Activated naive CD4-positive, alpha-beta T cell treated with anti-CD3 and anti-CD28 coated beads, Interleukin-2, amount 10 ng/mL, durations not matched to agents 7 days and 5 days (primary cell): Measurements from ENCODE around the gene ARHGAP44.

Source experiments
- CTCF ChIA-PET: fragments of 350-600 bp; sonication (Branson Sonifier 250); formaldehyde crosslinking; loops from one replicate; lab custom pipeline; 2021; ENCODE audit warnings: antibody characterized with exemption; lab: Charles Lee
- DNase-seq: peaks from one replicate; pipeline ENCODE4 v3.0.0-alpha.2; 2020
- H3K27ac Mint-ChIP-seq: one replicate; pipeline ENCODE4 v1.8.0; 2021; ENCODE audit warnings: mild to moderate bottlenecking, moderate library complexity, mixed read lengths
- H3K27me3 Mint-ChIP-seq: one replicate; pipeline ENCODE4 v1.8.0; 2021; ENCODE audit warnings: mild to moderate bottlenecking, mixed read lengths
- H3K36me3 Mint-ChIP-seq: one replicate; pipeline ENCODE4 v1.8.0; 2021; ENCODE audit warnings: mixed read lengths
- H3K4me1 Mint-ChIP-seq: one replicate; pipeline ENCODE4 v1.8.0; 2021; ENCODE audit warnings: mixed read lengths
- H3K4me3 Mint-ChIP-seq: one replicate; pipeline ENCODE4 v1.8.0; 2021; ENCODE audit warnings: mild to moderate bottlenecking, moderate library complexity, mixed read lengths
- H3K9me3 Mint-ChIP-seq: one replicate; pipeline ENCODE4 v1.8.0; 2021; ENCODE audit warnings: mixed read lengths

The ARHGAP44 gene

DNA sequence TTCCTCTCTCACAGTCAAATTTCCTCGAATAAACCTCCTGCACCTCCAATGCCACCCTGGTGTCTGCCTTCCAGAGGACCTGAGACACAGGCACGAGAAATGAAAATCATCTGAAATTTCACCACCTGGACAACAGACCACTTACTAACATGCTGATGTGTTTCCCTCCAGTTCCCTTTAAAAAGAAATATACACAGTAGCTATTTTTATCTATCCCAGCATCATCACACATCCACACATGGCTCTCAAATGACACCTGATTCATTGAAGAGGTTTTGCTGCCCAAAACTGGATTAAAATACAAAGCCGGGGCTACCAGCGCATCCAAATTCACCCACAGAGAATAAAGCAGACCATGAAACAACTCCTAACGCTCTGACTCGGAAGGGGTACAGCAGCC lies 214.6 kb downstream of the ARHGAP44 start:
- CTCF ChIA-PET = interaction anchor here (1.0 to 4.1 kb wide), 3 partner anchors 9 to 34 kb away, joined by 3 to 22 read pairs (median 7); partner anchors contain the start of gene ELAC2
- no peaks in the 10 kb centered on the region for H3K4me1 Mint-ChIP-seq
- no peak for DNase-seq
- peaks cover 30% of the 10 kb centered on the region for H3K36me3 Mint-ChIP-seq
- H3K27me3 Mint-ChIP-seq = no peaks in the 10 kb centered on the region
- no peak overlapping the region for H3K27ac Mint-ChIP-seq
- no peak overlapping the region for H3K4me3 Mint-ChIP-seq
- no peaks in the 10 kb centered on the region for H3K9me3 Mint-ChIP-seq

DNA sequence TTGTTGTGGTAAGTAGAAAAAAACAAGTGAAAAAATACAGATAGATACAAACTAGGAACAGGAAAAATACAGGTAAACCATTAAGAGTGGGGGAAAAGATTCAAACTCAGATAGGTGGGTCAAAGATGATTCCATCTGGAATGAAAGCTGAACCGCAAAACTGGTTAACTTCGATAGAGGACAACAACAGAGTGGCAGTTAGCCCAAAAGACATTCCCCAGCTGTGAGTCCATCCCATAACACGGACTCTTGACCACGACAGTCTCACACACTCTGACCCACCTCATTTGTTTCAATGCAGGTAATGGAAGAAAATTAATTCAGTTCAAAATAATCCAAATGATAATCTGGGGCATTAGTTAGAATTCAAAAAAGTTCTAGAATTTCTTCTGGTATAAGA lies 215.0 kb downstream of the ARHGAP44 start:
- Mint-ChIP-seq H3K4me3 (no peak overlapping the region), H3K36me3 (peaks cover 28% of the 10 kb centered on the region), H3K27me3 (no peaks in the 10 kb centered on the region), H3K27ac (no peak overlapping the region), H3K9me3 (no peaks in the 10 kb centered on the region), H3K4me1 (no peaks in the 10 kb centered on the region)
- CTCF ChIA-PET = interaction anchor here (1.0 to 4.1 kb wide), 3 partner anchors 9 to 35 kb away, joined by 3 to 22 read pairs (median 7); partner anchors contain the start of gene ELAC2
- DNase-seq = no peak

GRCh38 chr17:13005530-13005929 lies 216.2 kb downstream of the ARHGAP44 start:
- Mint-ChIP-seq H3K36me3 (peaks cover 31% of the 10 kb centered on the region), H3K4me1 (no peaks in the 10 kb centered on the region), H3K4me3 (no peak overlapping the region), H3K27me3 (no peaks in the 10 kb centered on the region), H3K9me3 (no peaks in the 10 kb centered on the region), H3K27ac (no peak overlapping the region)
- CTCF ChIA-PET = interaction anchor here (1.2 kb wide), 1 partner anchor 26 kb away, joined by 3 read pairs; no protein-coding TSS in a partner anchor
- no peak for DNase-seq

- no peaks in the 10 kb centered on the region for H3K9me3 Mint-ChIP-seq
- H3K27me3 Mint-ChIP-seq = no peaks in the 10 kb centered on the region
- peaks cover 54% of the 10 kb centered on the region for H3K36me3 Mint-ChIP-seq
- H3K27ac Mint-ChIP-seq = no peak overlapping the region
- CTCF ChIA-PET = interaction anchor here (1.6 to 3.5 kb wide), 3 partner anchors 15 to 22 kb away, joined by 4 to 19 read pairs (median 4); no protein-coding TSS in a partner anchor
- H3K4me3 Mint-ChIP-seq = no peak overlapping the region
- H3K4me1 Mint-ChIP-seq = no peaks in the 10 kb centered on the region
- DNase-seq = no peak
Observed at GRCh38 chr17:13008461-13008860, 219.2 kb downstream of the ARHGAP44 start.

GRCh38 chr17:13010959-13011358 lies 221.7 kb downstream of the ARHGAP44 start:
- H3K4me1 Mint-ChIP-seq = peaks cover 12% of the 10 kb centered on the region
- no peak overlapping the region for H3K4me3 Mint-ChIP-seq
- H3K27ac Mint-ChIP-seq = no peak overlapping the region
- CTCF ChIA-PET = interaction anchor here (1.5 to 3.5 kb wide), 2 partner anchors 8 to 19 kb away, joined by 4 to 19 read pairs; no protein-coding TSS in a partner anchor
- no peak for DNase-seq
- H3K9me3 Mint-ChIP-seq = no peaks in the 10 kb centered on the region
- peaks cover 60% of the 10 kb centered on the region for H3K36me3 Mint-ChIP-seq
- H3K27me3 Mint-ChIP-seq = no peaks in the 10 kb centered on the region

GRCh38 chr17:13014801-13015200 lies 225.5 kb downstream of the ARHGAP44 start:
- H3K36me3 Mint-ChIP-seq = peaks cover 60% of the 10 kb centered on the region

GRCh38 chr17:13016881-13017654 lies 227.8 kb downstream of the ARHGAP44 start:
- Mint-ChIP-seq H3K27ac (peak overlapping the region; percentile 95), H3K4me1 (peaks cover 26% of the 10 kb centered on the region), H3K9me3 (no peaks in the 10 kb centered on the region), H3K36me3 (peaks cover 44% of the 10 kb centered on the region), H3K4me3 (peak overlapping the region; percentile 95), H3K27me3 (no peaks in the 10 kb centered on the region)
- CTCF ChIA-PET = interaction anchor here (4.4 kb wide), 1 partner anchor 14 kb away, joined by 74 read pairs; no protein-coding TSS in a partner anchor
- DNase-seq = no peak

More at GRCh38 chr17:13014801-13015200, 225.5 kb downstream of the ARHGAP44 start:
- Mint-ChIP-seq H3K4me1 (peaks cover 26% of the 10 kb centered on the region), H3K4me3 (no peak overlapping the region), H3K9me3 (no peaks in the 10 kb centered on the region), H3K27me3 (no peaks in the 10 kb centered on the region), H3K27ac (no peak overlapping the region)
- no peak for DNase-seq
- CTCF ChIA-PET = interaction anchor here (1.9 kb wide), 1 partner anchor 12 kb away, joined by 5 read pairs; no protein-coding TSS in a partner anchor

- peak; percentile 96 for DNase-seq
- H3K27me3 Mint-ChIP-seq = no peaks in the 10 kb centered on the region
- H3K36me3 Mint-ChIP-seq = peaks cover 37% of the 10 kb centered on the region
- H3K27ac Mint-ChIP-seq = peak within 1 kb of the TSS; percentile 95
- no peaks in the 10 kb centered on the region for H3K9me3 Mint-ChIP-seq
- H3K4me1 Mint-ChIP-seq = peaks cover 26% of the 10 kb centered on the region
- H3K4me3 Mint-ChIP-seq = peak within 1 kb of the TSS; percentile 95
- CTCF ChIA-PET = interaction anchor here (1.2 to 4.4 kb wide), 3 partner anchors 9 to 15 kb away, joined by 4 to 74 read pairs (median 22); no protein-coding TSS in a partner anchor
Observed at GRCh38 chr17:13017655-13018459, 228.6 kb downstream of the ARHGAP44 start, which contains the start of gene ELAC2. TSS of gene ELAC2 (minus strand) at chr17:13018027. CDS start at chr17:13017947, 80 bp downstream.

DNA sequence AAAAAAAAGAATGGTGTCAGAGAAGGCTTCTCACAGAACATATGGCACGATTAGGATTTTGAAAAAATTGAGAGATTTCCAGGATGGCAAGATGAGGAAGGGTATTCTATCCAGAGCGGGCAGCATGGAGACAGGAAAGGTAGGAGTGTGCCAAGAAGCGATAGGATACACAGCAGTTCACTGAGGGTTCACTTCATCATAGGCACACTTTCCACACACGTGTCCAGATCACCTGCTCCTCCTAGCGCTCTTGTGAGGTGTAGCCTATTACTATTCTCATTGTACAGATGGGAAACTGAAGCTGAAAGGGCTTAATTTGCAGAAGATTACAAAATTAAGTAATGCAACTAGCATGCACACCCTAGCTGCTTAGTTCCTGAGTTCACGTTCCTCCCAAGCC lies 234.7 kb downstream of the ARHGAP44 start:
- Mint-ChIP-seq H3K4me1 (peaks cover 5% of the 10 kb centered on the region), H3K27me3 (peaks cover 22% of the 10 kb centered on the region), H3K36me3 (no peaks in the 10 kb centered on the region), H3K9me3 (no peaks in the 10 kb centered on the region), H3K4me3 (no peak overlapping the region), H3K27ac (no peak overlapping the region)
- CTCF ChIA-PET = interaction anchor here (1.0 to 1.1 kb wide), 2 partner anchors 11 to 15 kb away, joined by 3 to 4 read pairs; no protein-coding TSS in a partner anchor
- no peak for DNase-seq

- CTCF ChIA-PET = interaction anchor here (0.6 to 1.5 kb wide), 2 partner anchors 16 to 1172 kb away, joined by 3 to 4 read pairs; no protein-coding TSS in a partner anchor
- H3K4me1 Mint-ChIP-seq = peaks cover 5% of the 10 kb centered on the region
- no peak overlapping the region for H3K4me3 Mint-ChIP-seq
- peaks cover 25% of the 10 kb centered on the region for H3K27me3 Mint-ChIP-seq
- DNase-seq = peak; percentile 68
- no peaks in the 10 kb centered on the region for H3K9me3 Mint-ChIP-seq
- no peaks in the 10 kb centered on the region for H3K36me3 Mint-ChIP-seq
- no peak overlapping the region for H3K27ac Mint-ChIP-seq
Observed at GRCh38 chr17:13024526-13025257, 235.4 kb downstream of the ARHGAP44 start.

DNA sequence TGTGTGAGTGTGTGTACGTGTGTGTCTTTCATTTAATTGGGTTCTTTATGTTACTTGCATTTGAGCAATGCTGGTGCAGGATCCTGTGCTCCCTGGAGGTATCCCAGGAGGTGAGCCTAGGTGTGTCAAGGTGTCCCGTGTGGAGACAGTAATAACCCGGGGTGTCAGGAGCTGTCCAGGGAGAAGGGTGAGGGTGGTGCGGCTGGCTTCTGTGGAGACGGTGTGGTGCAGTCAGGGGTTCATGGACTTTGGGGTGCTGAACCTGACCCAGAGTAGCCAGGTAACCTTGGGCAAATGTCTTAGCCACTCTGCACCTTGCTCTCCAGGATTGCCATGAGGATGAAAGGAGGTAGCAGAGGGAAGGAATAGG lies 235.9 kb downstream of the ARHGAP44 start:
- no peaks in the 10 kb centered on the region for H3K9me3 Mint-ChIP-seq

DNA sequence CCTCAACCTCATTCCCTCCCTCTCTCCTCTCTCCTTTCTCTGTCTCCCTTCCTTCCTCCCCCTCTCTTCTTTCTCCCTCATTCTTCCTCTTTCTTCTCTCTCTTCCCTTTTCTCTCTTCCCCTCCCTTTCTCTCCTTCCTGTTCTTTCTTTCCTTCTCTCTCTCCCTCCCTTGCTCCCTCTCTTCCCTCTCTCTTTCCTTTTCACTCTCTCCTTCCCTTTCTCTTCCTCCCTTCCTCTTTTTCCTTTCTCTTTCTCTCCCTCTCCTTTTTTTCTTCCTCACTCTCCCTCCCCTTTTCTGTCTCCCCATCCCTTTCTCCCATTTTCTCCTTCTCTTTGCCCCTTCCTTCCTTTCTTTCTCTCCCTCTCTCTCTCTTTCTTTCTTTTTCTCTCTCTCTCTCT lies 236.4 kb downstream of the ARHGAP44 start:
- H3K4me1 Mint-ChIP-seq = peaks cover 9% of the 10 kb centered on the region
- H3K27ac Mint-ChIP-seq = no peak overlapping the region
- no peaks in the 10 kb centered on the region for H3K36me3 Mint-ChIP-seq
- peaks cover 25% of the 10 kb centered on the region for H3K27me3 Mint-ChIP-seq
- DNase-seq = no peak
- H3K9me3 Mint-ChIP-seq = no peaks in the 10 kb centered on the region
- H3K4me3 Mint-ChIP-seq = no peak overlapping the region
- CTCF ChIA-PET = interaction anchor here (1.5 kb wide), 1 partner anchor 17 kb away, joined by 4 read pairs; no protein-coding TSS in a partner anchor

More for the DNA sequence above, 235.9 kb downstream of the ARHGAP44 start:
- Mint-ChIP-seq H3K27ac (no peak overlapping the region), H3K27me3 (peaks cover 25% of the 10 kb centered on the region), H3K36me3 (no peaks in the 10 kb centered on the region), H3K4me1 (peaks cover 5% of the 10 kb centered on the region), H3K4me3 (no peak overlapping the region)
- no peak for DNase-seq
- CTCF ChIA-PET = interaction anchor here (1.5 kb wide), 1 partner anchor 16 kb away, joined by 4 read pairs; no protein-coding TSS in a partner anchor

DNA sequence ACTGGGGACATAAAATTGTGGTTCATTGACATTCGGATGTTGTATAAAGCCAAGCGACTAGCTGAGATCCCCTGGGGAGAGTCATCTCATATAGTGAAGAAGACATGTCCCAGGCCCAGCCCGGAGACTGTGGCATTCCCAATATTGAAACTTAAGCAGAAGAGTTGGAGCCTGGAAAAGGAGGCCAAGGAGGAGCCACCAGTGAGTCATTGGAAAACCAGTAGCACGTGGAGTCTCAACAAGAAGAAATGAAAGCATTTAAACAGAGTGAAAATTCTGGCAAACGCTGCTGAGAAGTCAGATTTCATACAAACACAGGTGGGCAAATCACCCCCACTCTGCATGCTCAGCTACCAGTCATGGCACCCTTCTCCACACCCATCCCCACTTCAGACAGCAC lies 237.9 kb downstream of the ARHGAP44 start:
- no peak for DNase-seq
- H3K4me3 Mint-ChIP-seq = no peak overlapping the region
- H3K4me1 Mint-ChIP-seq = peaks cover 20% of the 10 kb centered on the region
- no peaks in the 10 kb centered on the region for H3K9me3 Mint-ChIP-seq
- CTCF ChIA-PET = interaction anchor here (0.6 to 0.9 kb wide), 2 partner anchors 9 to 10 kb away, joined by 4 to 5 read pairs; partner anchors contain the start of gene ELAC2
- H3K36me3 Mint-ChIP-seq = no peaks in the 10 kb centered on the region
- H3K27ac Mint-ChIP-seq = no peak overlapping the region
- H3K27me3 Mint-ChIP-seq = peaks cover 25% of the 10 kb centered on the region
